ENCODE results near the gene TRAF3.

Gene TRAF3

DNA sequence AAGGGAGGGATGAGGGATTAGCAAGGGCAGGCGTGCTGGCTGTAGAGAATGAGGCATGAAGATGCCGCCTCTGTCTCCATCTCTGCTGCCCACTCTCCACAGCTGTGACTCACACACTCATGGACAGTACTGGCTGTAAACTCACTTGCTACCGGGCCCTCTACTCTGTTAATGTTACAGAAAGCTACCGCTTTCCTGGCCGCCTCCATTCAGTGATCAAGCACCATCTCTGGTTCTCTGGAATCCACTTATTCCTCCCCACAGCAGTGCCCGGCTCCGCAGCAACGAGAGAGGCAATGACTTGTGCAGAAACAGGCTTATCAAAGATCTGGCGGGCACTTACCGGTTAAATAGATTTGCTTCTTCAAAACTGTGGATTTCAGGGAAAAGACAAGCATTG, 180.0 kb downstream of the TRAF3 start:
- H3K27ac ChIP-seq, result no peak overlapping the region
- H3K4me3 ChIP-seq (IDR thresholded peaks at IDR 0.05; ENCODE audit: insufficient read depth, low read depth, low read length), result no peak overlapping the region
- no peaks in the 10 kb centered on the region for H3K4me1 ChIP-seq (ENCODE audit: low read depth, poor library complexity, severe bottlenecking)
- H2AFZ ChIP-seq (ENCODE audit: low read depth), result no peak overlapping the region
- H4K20me1 ChIP-seq (ENCODE audit: insufficient read depth), result no peaks in the 10 kb centered on the region
- no peaks in the 10 kb centered on the region for H3K27me3 ChIP-seq (ENCODE audit: insufficient read depth, low read depth)
- no peak overlapping the region for H3K9ac ChIP-seq
- H3K79me2 ChIP-seq (ENCODE audit: insufficient read depth, low read depth), result no peaks in the 10 kb centered on the region
- H3K36me3 ChIP-seq (ENCODE audit: insufficient read depth), result no peaks in the 10 kb centered on the region
- H3K4me2 ChIP-seq, result no peak overlapping the region
- TF ChIP-seq, protein P1, sequence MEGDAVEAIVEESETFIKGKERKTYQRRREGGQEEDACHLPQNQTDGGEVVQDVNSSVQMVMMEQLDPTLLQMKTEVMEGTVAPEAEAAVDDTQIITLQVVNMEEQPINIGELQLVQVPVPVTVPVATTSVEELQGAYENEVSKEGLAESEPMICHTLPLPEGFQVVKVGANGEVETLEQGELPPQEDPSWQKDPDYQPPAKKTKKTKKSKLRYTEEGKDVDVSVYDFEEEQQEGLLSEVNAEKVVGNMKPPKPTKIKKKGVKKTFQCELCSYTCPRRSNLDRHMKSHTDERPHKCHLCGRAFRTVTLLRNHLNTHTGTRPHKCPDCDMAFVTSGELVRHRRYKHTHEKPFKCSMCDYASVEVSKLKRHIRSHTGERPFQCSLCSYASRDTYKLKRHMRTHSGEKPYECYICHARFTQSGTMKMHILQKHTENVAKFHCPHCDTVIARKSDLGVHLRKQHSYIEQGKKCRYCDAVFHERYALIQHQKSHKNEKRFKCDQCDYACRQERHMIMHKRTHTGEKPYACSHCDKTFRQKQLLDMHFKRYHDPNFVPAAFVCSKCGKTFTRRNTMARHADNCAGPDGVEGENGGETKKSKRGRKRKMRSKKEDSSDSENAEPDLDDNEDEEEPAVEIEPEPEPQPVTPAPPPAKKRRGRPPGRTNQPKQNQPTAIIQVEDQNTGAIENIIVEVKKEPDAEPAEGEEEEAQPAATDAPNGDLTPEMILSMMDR (conservative IDR thresholded peaks at IDR 0.05; ENCODE audit: low read depth, low read length), result no peak

DNA sequence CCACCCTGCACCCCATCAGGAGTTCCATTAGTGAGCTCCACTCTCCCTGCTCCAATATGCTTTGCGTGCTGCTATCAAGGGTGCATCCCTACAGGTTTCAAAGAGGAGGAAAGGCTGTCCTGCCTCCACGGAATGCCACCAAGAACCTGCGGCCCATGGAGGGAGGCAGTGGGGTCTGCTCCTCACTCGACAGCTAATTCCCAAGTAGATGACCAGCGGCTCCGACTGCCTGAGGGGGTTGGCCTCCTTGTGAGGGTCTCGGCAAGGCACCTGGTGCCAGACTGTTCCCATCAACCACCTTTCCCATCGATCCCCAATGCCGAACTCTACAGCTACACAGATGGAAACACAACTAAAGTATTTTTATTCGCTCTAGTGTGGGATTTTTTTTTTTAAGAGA, 181.2 kb downstream of the TRAF3 start:
- H3K9ac ChIP-seq, result no peak overlapping the region
- H4K20me1 ChIP-seq (ENCODE audit: insufficient read depth), result no peaks in the 10 kb centered on the region
- no peak overlapping the region for H2AFZ ChIP-seq (ENCODE audit: low read depth)
- no peaks in the 10 kb centered on the region for H3K79me2 ChIP-seq (ENCODE audit: insufficient read depth, low read depth)
- no peaks in the 10 kb centered on the region for H3K4me1 ChIP-seq (ENCODE audit: low read depth, poor library complexity, severe bottlenecking)
- TF ChIP-seq, protein P1 (conservative IDR thresholded peaks at IDR 0.05; ENCODE audit: low read depth, low read length), result no peak
- H3K27me3 ChIP-seq (ENCODE audit: insufficient read depth, low read depth), result no peaks in the 10 kb centered on the region
- no peak overlapping the region for H3K4me3 ChIP-seq (IDR thresholded peaks at IDR 0.05; ENCODE audit: insufficient read depth, low read depth, low read length)
- no peaks in the 10 kb centered on the region for H3K36me3 ChIP-seq (ENCODE audit: insufficient read depth)
- no peak overlapping the region for H3K27ac ChIP-seq
- H3K4me2 ChIP-seq, result no peak overlapping the region
